K562 (cell line): ENCODE data around the gene CCR7. TPM values are rescaled to one million over a fixed set of nuclear protein-coding genes. Genes with fewer than 3 reads are reported as not detected.

Source experiments
- BHLHE40 ChIP-seq: IDR thresholded peaks from 2 replicates; pipeline ENCODE4 v1.6.1; 2011; ENCODE audit warnings: low read length, improper control_type of control experiment
- EHMT2 ChIP-seq: fragments of 450-650 bp; IDR thresholded peaks from 2 replicates; pipeline ENCODE4 v1.6.1; 2018; ENCODE audit warnings: antibody characterized with exemption
- GATA2 ChIP-seq: sonication (generic); formaldehyde crosslinking; IDR thresholded peaks from 2 replicates; pipeline ENCODE4 v1.4.0; 2020; ENCODE audit warnings: mild to moderate bottlenecking, missing genetic modification reagents
- HMGXB4 ChIP-seq: sonication (generic); formaldehyde crosslinking; IDR thresholded peaks from 2 replicates; pipeline ENCODE4 v1.8.1; 2023; ENCODE audit warnings: mild to moderate bottlenecking, missing genetic modification reagents
- MAX ChIP-seq: sonication (generic); formaldehyde crosslinking; IDR thresholded peaks from 2 replicates; pipeline ENCODE4 v1.9.0; 2022; ENCODE audit warnings: mild to moderate bottlenecking, missing genetic modification reagents
- MCM2 ChIP-seq: fragments of 450-650 bp; IDR thresholded peaks from 2 replicates; pipeline ENCODE4 v1.6.1; 2017; ENCODE audit warnings: low read depth, mild to moderate bottlenecking
- MCM3 ChIP-seq: fragments of 450-650 bp; IDR thresholded peaks from 2 replicates; pipeline ENCODE4 v1.6.1; 2016
- MEF2D ChIP-seq: conservative IDR thresholded peaks from 2 replicates; pipeline ENCODE4 v1.6.1; 2016; ENCODE audit warnings: low read depth, missing genetic modification characterization, missing compliant biosample characterization
- MITF ChIP-seq: IDR thresholded peaks from 2 replicates; pipeline ENCODE4 v1.6.1; 2014; ENCODE audit warnings: antibody characterized with exemption
- MTA2 ChIP-seq: fragments of 450-650 bp; IDR thresholded peaks from 2 replicates; pipeline ENCODE4 v1.6.1; 2016; ENCODE audit warnings: low read depth
- POLR3A ChIP-seq: IDR thresholded peaks from 2 replicates; pipeline ENCODE4 v1.6.1; 2011; ENCODE audit warnings: borderline replicate concordance, mild to moderate bottlenecking, moderate library complexity; ENCODE audit not compliant: insufficient read length, insufficient read depth; ENCODE audit errors: extremely low read depth
- RUNX1 ChIP-seq: sonication (generic); IDR thresholded peaks from 2 replicates; pipeline ENCODE4 v1.6.1; 2016; ENCODE audit warnings: antibody characterized with exemption, low read depth
- SP1 ChIP-seq: sonication (generic); formaldehyde crosslinking; IDR thresholded peaks from 2 replicates; pipeline ENCODE4 v1.8.1; 2022; ENCODE audit warnings: mild to moderate bottlenecking, missing genetic modification reagents
- THRB ChIP-seq: fragments of 450-650 bp; formaldehyde crosslinking; conservative IDR thresholded peaks from 2 replicates; pipeline ENCODE4 v1.4.0; 2022; ENCODE audit warnings: mild to moderate bottlenecking, missing genetic modification characterization
- TRIM28 ChIP-seq: fragments of 450-650 bp; IDR thresholded peaks from 2 replicates; pipeline ENCODE4 v1.6.1; 2017
- ZBTB17 ChIP-seq: fragments of 450-650 bp; formaldehyde crosslinking; IDR thresholded peaks from 2 replicates; pipeline ENCODE4 v1.4.0; 2020; ENCODE audit warnings: mild to moderate bottlenecking
- ZFP36 ChIP-seq: fragments of 150-350 bp; IDR thresholded peaks from 2 replicates; pipeline ENCODE4 v1.6.1; 2018; ENCODE audit warnings: low read length, low read depth; ENCODE audit not compliant: partially characterized antibody
- ZNF124 ChIP-seq: sonication (generic); formaldehyde crosslinking; IDR thresholded peaks from 2 replicates; pipeline ENCODE4 v1.8.1; 2022; ENCODE audit warnings: missing genetic modification reagents
- ZNF134 ChIP-seq: fragments of 250-450 bp; sonication (Bioruptor Pico); conservative IDR thresholded peaks from 2 replicates; pipeline ENCODE4 v1.4.0; 2020
- ZNF518B ChIP-seq: fragments of 250-450 bp; sonication (Bioruptor Pico); IDR thresholded peaks from 2 replicates; pipeline ENCODE4 v1.5.0; 2021; ENCODE audit warnings: mild to moderate bottlenecking, moderate library complexity
- ZNF696 ChIP-seq: fragments of 250-450 bp; sonication (Bioruptor Pico); conservative IDR thresholded peaks from 2 replicates; pipeline ENCODE4 v1.4.0; 2020; ENCODE audit warnings: mild to moderate bottlenecking, moderate library complexity
- polyA plus RNA-seq, 8 experiments: library from polyadenylated mRNA; depleted of rRNA in 4 of 8; stranded (reverse) in 5 of 8; unstranded in 3 of 8; fragments of >200 nt; fragmentation: Nextera tagmentation in 2 of 8; fragmentation: Illumina TruSeq in 1 of 8; extraction: Ambion mirVana in 2 of 8; extraction: Trizol in 1 of 8; gene quantifications; 2 replicates each; pipeline versions ENCODE4 v1.2.1 to v1.2.3, GENCODE V29; 2011 to 2014; ENCODE audit warnings: inconsistent platforms in 1 of 8, missing spikeins in 1 of 8
- total RNA-seq, 7 experiments: library from RNA; depleted of rRNA in 6 of 7; stranded (reverse); fragments of >200 nt in 6 of 7; fragmentation: Illumina TruSeq in 2 of 7; extraction: Trizol in 2 of 7; gene quantifications; 2 replicates each; pipeline versions ENCODE4 v1.2.1 to v1.2.3, GENCODE V29; 2011 to 2021; ENCODE audit warnings: low replicate concordance in 1 of 7

Gene CCR7
- total and polyA plus RNA-seq, 9 of the 15 experiments (the other 6 are each of a cell fraction or from before 2014, with no cell fraction given), result 0.14 to 1.4 (median 0.56) TPM

GRCh38 chr17:40536295-40537171 is 28.7 kb downstream of the CCR7 start (continued):
- TF ChIP-seq THRB (CRISPR knock-in tag), result peak; percentile 84; the same call in 1 of the 2 replicates
- TF ChIP-seq MTA2, result peak; percentile 91
- no peak for TF ChIP-seq MCM2
- no peak for TF ChIP-seq ZFP36
- TF ChIP-seq MCM3, result no peak
- TF ChIP-seq ZNF696 (CRISPR knock-in tag), result no peak
- no peak for TF ChIP-seq ZNF518B
- no peak for TF ChIP-seq ZBTB17 (CRISPR knock-in tag)
- TF ChIP-seq BHLHE40, result peak; percentile 89
- TF ChIP-seq GATA2 (CRISPR knock-in tag), result peak; percentile 54
- TF ChIP-seq POLR3A, result no peak
- 0 out of 2 replicates have a peak, but pooled peaks have one; percentile 20 for TF ChIP-seq MEF2D (tag)
- TF ChIP-seq ZNF134 (CRISPR knock-in tag), result no peak
- no peak for TF ChIP-seq ZNF124 (CRISPR knock-in tag)
- TF ChIP-seq SP1, result no peak
- TF ChIP-seq RUNX1, result no peak
- peak; percentile 79 for TF ChIP-seq MITF
- TF ChIP-seq HMGXB4 (CRISPR knock-in tag), result no peak
- peak; percentile 37 for TF ChIP-seq MAX (CRISPR knock-in tag)
- no peak for TF ChIP-seq TRIM28
- TF ChIP-seq EHMT2, result peak; percentile 45; the same call in 1 of the 2 replicates
